ENCODE measurements around the gene FBXO42. TPM values are rescaled to one million over a fixed set of nuclear protein-coding genes. Genes with fewer than 3 reads are reported as not detected.
"Not testable (repeated sequence)": the region's sequence is repeated elsewhere in the genome, so short reads cannot be mapped to it uniquely, and the experiment has no call there.

Gene FBXO42
- total RNA-seq, 4 donors from 2014 or later = 22.0 to 52.6 (median 35.3) TPM

- H3K4me1 ChIP-seq = peaks cover 21 to 49% (median 34%) of the 10 kb centered on the region in 4 donors
- H3K36me3 ChIP-seq = no peaks in the 10 kb centered on the region
- no peak overlapping the region for H3K4me3 ChIP-seq
- 76% methylated on average over 1 of the region's 1 CpG for WGBS
- no peaks in the 10 kb centered on the region for H3K9me3 ChIP-seq
- intact Hi-C loops (cut with DNase I) = no loop called here
- H3K27ac ChIP-seq (replicated peaks in 1 of 4) = no peak overlapping the region
- H3K27me3 ChIP-seq = no peaks in the 10 kb centered on the region
- no peak for DNase-seq (ENCODE audit: extremely low spot score)
- TF ChIP-seq POLR2A (IDR thresholded peaks at IDR 0.05; ENCODE audit: low read depth) (no peak), POLR2AphosphoS5 (IDR thresholded peaks at IDR 0.05) (no peak), EP300 (IDR thresholded peaks at IDR 0.05) (no peak)
- TF ChIP-seq, protein P1, sequence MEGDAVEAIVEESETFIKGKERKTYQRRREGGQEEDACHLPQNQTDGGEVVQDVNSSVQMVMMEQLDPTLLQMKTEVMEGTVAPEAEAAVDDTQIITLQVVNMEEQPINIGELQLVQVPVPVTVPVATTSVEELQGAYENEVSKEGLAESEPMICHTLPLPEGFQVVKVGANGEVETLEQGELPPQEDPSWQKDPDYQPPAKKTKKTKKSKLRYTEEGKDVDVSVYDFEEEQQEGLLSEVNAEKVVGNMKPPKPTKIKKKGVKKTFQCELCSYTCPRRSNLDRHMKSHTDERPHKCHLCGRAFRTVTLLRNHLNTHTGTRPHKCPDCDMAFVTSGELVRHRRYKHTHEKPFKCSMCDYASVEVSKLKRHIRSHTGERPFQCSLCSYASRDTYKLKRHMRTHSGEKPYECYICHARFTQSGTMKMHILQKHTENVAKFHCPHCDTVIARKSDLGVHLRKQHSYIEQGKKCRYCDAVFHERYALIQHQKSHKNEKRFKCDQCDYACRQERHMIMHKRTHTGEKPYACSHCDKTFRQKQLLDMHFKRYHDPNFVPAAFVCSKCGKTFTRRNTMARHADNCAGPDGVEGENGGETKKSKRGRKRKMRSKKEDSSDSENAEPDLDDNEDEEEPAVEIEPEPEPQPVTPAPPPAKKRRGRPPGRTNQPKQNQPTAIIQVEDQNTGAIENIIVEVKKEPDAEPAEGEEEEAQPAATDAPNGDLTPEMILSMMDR (IDR thresholded peaks at IDR 0.05) = no peak
These were observed 90.2 kb downstream of the FBXO42 start for GRCh38 chr1:16262067-16262466.

DNA sequence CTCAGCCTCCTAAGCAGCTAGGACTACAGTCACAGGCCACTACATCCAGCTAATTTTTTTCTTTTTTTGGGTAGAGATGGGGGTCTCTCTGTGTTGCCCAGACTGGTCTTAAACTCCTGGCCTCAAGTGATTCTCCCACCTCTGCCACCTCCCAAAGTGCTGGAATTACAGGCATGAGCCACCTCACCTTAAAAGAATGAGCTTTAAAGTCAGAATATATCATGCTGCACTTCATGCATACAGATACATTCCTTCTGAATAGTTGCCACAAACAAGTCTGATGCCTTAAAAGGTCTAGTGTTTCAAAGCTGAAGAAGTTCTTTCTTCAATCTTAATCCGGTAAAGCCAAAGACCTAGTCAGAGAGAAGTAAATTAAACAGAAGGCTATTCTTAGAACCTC lies 91.5 kb downstream of the FBXO42 start:
- TF ChIP-seq, protein P1 (IDR thresholded peaks at IDR 0.05) = no peak
- no peak for TF ChIP-seq POLR2AphosphoS5 (IDR thresholded peaks at IDR 0.05)
- TF ChIP-seq EP300 (IDR thresholded peaks at IDR 0.05) = no peak
- TF ChIP-seq POLR2A (IDR thresholded peaks at IDR 0.05; ENCODE audit: low read depth) = no peak
- Histone ChIP-seq H3K4me3 (no peak overlapping the region), H3K4me1 (peaks cover 12 to 37% (median 22%) of the 10 kb centered on the region in 4 donors), H3K27ac (replicated peaks in 1 of 4) (peak overlapping the region in 3 of 4 donors; percentile 31 to 54 (median 48)), H3K36me3 (peaks cover 0 to 9% (median 5%) of the 10 kb centered on the region in 4 donors), H3K9me3 (no peaks in the 10 kb centered on the region), H3K27me3 (no peaks in the 10 kb centered on the region)
- intact Hi-C loops (cut with DNase I) = no loop called here
- WGBS = 56% methylated on average over 1 of the region's 1 CpG
- DNase-seq (ENCODE audit: extremely low spot score) = no peak

DNA sequence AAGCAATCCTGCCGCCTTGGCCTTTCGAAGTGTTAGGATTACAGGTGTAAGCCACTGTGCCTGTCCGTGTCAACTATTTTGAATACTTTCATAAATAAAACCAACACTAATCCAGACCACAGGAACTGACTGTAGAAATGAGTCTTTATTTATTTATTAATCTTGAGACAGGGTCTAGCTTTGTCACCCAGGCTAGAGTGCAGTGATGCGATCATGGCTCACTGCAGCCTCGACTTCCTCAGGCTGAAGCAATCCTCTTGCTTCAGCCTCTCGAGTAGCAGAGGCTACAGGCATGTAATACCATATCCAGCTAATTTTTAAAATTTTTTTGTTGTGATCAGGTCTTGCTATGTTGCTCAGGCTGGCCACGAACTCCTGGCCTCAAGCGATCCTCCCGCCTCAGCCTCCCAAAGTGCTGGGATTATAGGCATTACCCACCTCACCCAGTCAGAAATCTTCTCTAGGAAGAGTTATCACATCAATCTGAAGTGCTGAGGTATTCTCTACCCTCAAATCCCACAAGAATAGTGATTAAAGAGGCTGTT lies 93.6 kb downstream of the FBXO42 start:
- H3K27me3 ChIP-seq = no peaks in the 10 kb centered on the region
- DNase-seq (ENCODE audit: extremely low spot score) = no peak
- H3K27ac ChIP-seq (replicated peaks in 1 of 4) = peak overlapping the region in 1 of 4 donors; percentile 0
- H3K36me3 ChIP-seq = peaks cover 12 to 26% (median 24%) of the 10 kb centered on the region in 4 donors
- H3K4me3 ChIP-seq = no peak overlapping the region
- TF ChIP-seq, protein P1 (IDR thresholded peaks at IDR 0.05) = no peak
- TF ChIP-seq POLR2A (IDR thresholded peaks at IDR 0.05; ENCODE audit: low read depth) (no peak), POLR2AphosphoS5 (IDR thresholded peaks at IDR 0.05) (no peak), EP300 (IDR thresholded peaks at IDR 0.05) (no peak)
- H3K4me1 ChIP-seq = peaks cover 12 to 35% (median 23%) of the 10 kb centered on the region in 4 donors
- intact Hi-C loops (cut with DNase I) = no loop called here
- no peaks in the 10 kb centered on the region for H3K9me3 ChIP-seq
- 93% methylated on average over 9 of the region's 9 CpGs for whole genome bisulfite sequencing

DNA sequence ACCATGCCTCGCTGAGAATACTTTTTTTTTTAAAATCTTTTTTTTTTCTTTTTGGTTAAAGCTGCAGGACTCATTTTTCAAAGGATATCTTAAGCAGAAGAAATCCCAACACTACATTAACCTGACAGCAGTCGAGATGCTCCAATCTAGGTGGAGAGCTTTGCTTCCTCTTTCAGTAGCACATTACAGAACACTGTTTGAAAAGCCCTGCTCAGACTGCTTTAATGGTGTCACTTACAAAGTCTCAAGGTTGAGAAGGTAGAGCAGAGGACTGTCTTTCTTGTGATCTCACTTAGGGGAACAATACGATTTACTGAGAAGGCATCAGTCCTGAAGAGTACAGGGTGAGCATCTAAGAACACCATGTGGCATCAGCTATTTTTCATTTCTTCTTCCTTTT lies 94.3 kb downstream of the FBXO42 start:
- peaks cover 16 to 31% (median 30%) of the 10 kb centered on the region in 4 donors for H3K36me3 ChIP-seq
- H3K27ac ChIP-seq (replicated peaks in 1 of 4) = no peak overlapping the region
- 98% methylated on average over 3 of the region's 3 CpGs for WGBS
- H3K4me3 ChIP-seq = no peak overlapping the region
- no peak for DNase-seq (ENCODE audit: extremely low spot score)
- intact Hi-C loops (cut with DNase I) = no loop called here
- TF ChIP-seq POLR2AphosphoS5 (IDR thresholded peaks at IDR 0.05) = no peak
- TF ChIP-seq POLR2A (IDR thresholded peaks at IDR 0.05; ENCODE audit: low read depth) = no peak
- TF ChIP-seq, protein P1 (IDR thresholded peaks at IDR 0.05) = no peak
- TF ChIP-seq EP300 (IDR thresholded peaks at IDR 0.05) = no peak
- H3K9me3 ChIP-seq = no peaks in the 10 kb centered on the region
- H3K27me3 ChIP-seq = no peaks in the 10 kb centered on the region
- peaks cover 12 to 35% (median 26%) of the 10 kb centered on the region in 4 donors for H3K4me1 ChIP-seq

GRCh38 chr1:16257556-16257955 lies 94.7 kb downstream of the FBXO42 start:
- intact Hi-C loops (cut with DNase I); H3K4me3 ChIP-seq; DNase-seq (ENCODE audit: extremely low spot score); H3K27me3 ChIP-seq; H3K9me3 ChIP-seq; H3K27ac ChIP-seq (replicated peaks in 1 of 4): not testable (repeated sequence)
- 95% methylated on average over 3 of the region's 3 CpGs for WGBS
- peaks cover 16 to 35% (median 34%) of the 10 kb centered on the region in 4 donors for H3K36me3 ChIP-seq
- peaks cover 12 to 35% (median 26%) of the 10 kb centered on the region in 4 donors for H3K4me1 ChIP-seq

Measured in esophagus muscularis mucosa (tissue), 4 donors.